Sigmoid colon (tissue), 7 donors: ENCODE results near the gene IL3RA. TPM values are rescaled to one million over a fixed set of nuclear protein-coding genes. Genes with fewer than 3 reads are reported as not detected.
A peak's percentile ranks its signal among the peaks of the same experiment; 100 is the strongest.

Experiments
- DNase-seq: peaks from one replicate; pipeline ENCODE4 v3.0.0-alpha.2; 2019
- H3K27ac ChIP-seq, 4 donors: fragments of 200-600 bp; sonication (generic); one replicate each; pipeline ENCODE4 v1.5.1; 2016 to 2019; ENCODE audit warnings: mild to moderate bottlenecking in 1 of 4
- H3K27me3 ChIP-seq, 3 donors: fragments of 200-600 bp; sonication (generic); one replicate each; pipeline ENCODE4 v1.5.1; 2019; ENCODE audit warnings: mild to moderate bottlenecking in 1 of 3
- H3K36me3 ChIP-seq, 4 donors: fragments of 200-600 bp; sonication (generic); one replicate each; pipeline ENCODE4 v1.5.1; 2016 to 2019
- H3K4me1 ChIP-seq, 4 donors: fragments of 200-600 bp; sonication (generic); one replicate each; pipeline ENCODE4 v1.5.1; 2017 to 2019
- H3K4me3 ChIP-seq, 4 donors: fragments of 200-600 bp; sonication (generic); one replicate each; pipeline ENCODE4 v1.5.1; 2017 to 2019; ENCODE audit warnings: mild to moderate bottlenecking in 2 of 4, moderate library complexity in 1 of 4
- H3K9me3 ChIP-seq, 4 donors: fragments of 200-600 bp in 3 of 4; sonication (generic) in 3 of 4; one replicate each; pipeline versions ENCODE4 v1.5.1 to v1.6.1; 2013 to 2019
- CTCF ChIP-seq, 4 experiments: fragments of 450-650 bp in 3 of 4; fragments of 200-600 bp in 1 of 4; IDR thresholded peaks; one replicate each; pipeline ENCODE4 v1.5.1; 2016 to 2019; ENCODE audit warnings: antibody characterized with exemption in 4 of 4, mild to moderate bottlenecking in 3 of 4, moderate library complexity in 2 of 4
- EP300 ChIP-seq, 4 donors: sonication (generic); formaldehyde crosslinking; IDR thresholded peaks; one replicate each; pipeline ENCODE4 v1.6.1; 2017; ENCODE audit warnings: antibody characterized with exemption in 4 of 4
- POLR2A ChIP-seq, 2 donors: fragments of 450-650 bp; IDR thresholded peaks; one replicate each; pipeline ENCODE4 v1.6.1; 2016; ENCODE audit warnings: antibody characterized with exemption in 2 of 2, mild to moderate bottlenecking in 2 of 2, moderate library complexity in 2 of 2
- POLR2AphosphoS5 ChIP-seq, 4 donors: sonication (generic); formaldehyde crosslinking; IDR thresholded peaks; one replicate each; pipeline ENCODE4 v1.6.1; 2017; ENCODE audit warnings: antibody characterized with exemption in 4 of 4
- WGBS, 2 donors: extraction: QIAGEN DNeasy Blood & Tissue Kit; methylation state at CpG; one replicate each; pipeline ENCODE4 v1.1.7; 2013; 5-methylcytosine and 5-hydroxymethylcytosine counted together
- intact Hi-C: fragments of 100-400 bp; cut with DNase I; formaldehyde crosslinking; loops from one replicate; pipeline ENCODE4 v1.15.1; 2023
- polyA plus RNA-seq, 3 donors: library from polyadenylated mRNA; stranded (reverse); fragments of 200-250 nt; gene quantifications; one replicate each; pipeline ENCODE4 v1.2.3, GENCODE V29; 2013
- total RNA-seq, 4 donors: library from RNA; depleted of rRNA; stranded (reverse); fragments of >200 nt; gene quantifications; one replicate each; pipeline ENCODE4 v1.1.0, GENCODE V29; 2016
- donor health status: healthy with polysubstance abuse.
- donor health status: Bipolar disorder and iron deficiency.
- donor health status: healthy.

Gene IL3RA
- total and polyA plus RNA-seq, 7 donors, result 1.2 to 13.4 (median 5.6) TPM

- peak in 1 of 4 experiments; percentile 25 for TF ChIP-seq CTCF (IDR thresholded peaks at IDR 0.05)
- no peak for TF ChIP-seq EP300 (IDR thresholded peaks at IDR 0.05)
- peak; percentile 79 to 90 for TF ChIP-seq POLR2A (IDR thresholded peaks at IDR 0.05)
- TF ChIP-seq POLR2AphosphoS5 (IDR thresholded peaks at IDR 0.05), result peak in 3 of 4 donors; percentile 89 to 98 (median 93)
- Histone ChIP-seq H3K4me3 (peak within 1 kb of the TSS; percentile 81 to 100 (median 98)), H3K27me3 (no peaks in the 10 kb centered on the region), H3K27ac (peak within 1 kb of the TSS; percentile 97 to 100 (median 99)), H3K9me3 (no peaks in the 10 kb centered on the region), H3K36me3 (peaks cover 27 to 39% (median 37%) of the 10 kb centered on the region in 4 donors), H3K4me1 (peaks cover 0 to 63% (median 61%) of the 10 kb centered on the region in 4 donors)
- peak; percentile 99 for DNase-seq
- WGBS, 2 donors, result 0% methylated on average over 90 of the region's 90 CpGs
- intact Hi-C loops, result loop anchor here (1.0 to 5.0 kb wide), 2 partner anchors 60 to 200 kb away; partner anchors contain the start of genes AKAP17A and ASMTL
Measured at GRCh38 chrX:1391707-1392375, 55.3 kb downstream of the IL3RA start, which contains the start of gene SLC25A6. SLC25A6 (minus strand) TSS chrX:1392113; CDS start chrX:1392009, 104 bp downstream.

- H3K9me3 ChIP-seq, result no peaks in the 10 kb centered on the region
- 0 to 1% methylated on average over 71 to 74 of the region's 76 CpGs for WGBS, 2 donors
- H3K36me3 ChIP-seq, result peaks cover 21 to 36% (median 30%) of the 10 kb centered on the region in 4 donors
- H3K4me1 ChIP-seq, result peaks cover 0 to 57% (median 55%) of the 10 kb centered on the region in 4 donors
- no peak for TF ChIP-seq POLR2A (IDR thresholded peaks at IDR 0.05)
- peak in 3 of 4 donors; percentile 1 to 69 (median 57) for TF ChIP-seq POLR2AphosphoS5 (IDR thresholded peaks at IDR 0.05)
- peak in 1 of 4 donors; percentile 40 for TF ChIP-seq EP300 (IDR thresholded peaks at IDR 0.05)
- peak; percentile 91 for DNase-seq
- no peaks in the 10 kb centered on the region for H3K27me3 ChIP-seq
- H3K27ac ChIP-seq, result peak overlapping the region; percentile 97 to 100 (median 99)
- H3K4me3 ChIP-seq, result peak overlapping the region; percentile 81 to 100 (median 98)
- intact Hi-C loops, result loop anchor here (1.0 to 5.0 kb wide), 2 partner anchors 60 to 200 kb away; partner anchors contain the start of genes AKAP17A and ASMTL
Measured at GRCh38 chrX:1392376-1393068, 55.9 kb downstream of the IL3RA start.

GRCh38 chrX:1393871-1394615, 57.5 kb downstream of the IL3RA start:
- peaks cover 7 to 24% (median 15%) of the 10 kb centered on the region in 4 donors for H3K36me3 ChIP-seq
- no peaks in the 10 kb centered on the region for H3K9me3 ChIP-seq
- WGBS, 2 donors, result 69 to 80% methylated on average over 16 of the region's 16 CpGs
- intact Hi-C loops, result loop anchor here (5.0 kb wide), 1 partner anchor 198 kb away; the partner anchor contains the start of gene AKAP17A
- no peaks in the 10 kb centered on the region for H3K27me3 ChIP-seq
- H3K27ac ChIP-seq, result peak overlapping the region; percentile 32 to 100 (median 98)
- peak; percentile 58 for DNase-seq
- no peak overlapping the region for H3K4me3 ChIP-seq
- TF ChIP-seq POLR2A (IDR thresholded peaks at IDR 0.05) (no peak), EP300 (IDR thresholded peaks at IDR 0.05) (no peak), POLR2AphosphoS5 (IDR thresholded peaks at IDR 0.05) (no peak), CTCF (IDR thresholded peaks at IDR 0.05) (no peak)
- peaks cover 0 to 42% (median 40%) of the 10 kb centered on the region in 4 donors for H3K4me1 ChIP-seq

- TF ChIP-seq EP300 (IDR thresholded peaks at IDR 0.05) (no peak), POLR2AphosphoS5 (IDR thresholded peaks at IDR 0.05) (no peak), POLR2A (IDR thresholded peaks at IDR 0.05) (no peak), CTCF (IDR thresholded peaks at IDR 0.05) (no peak)
- no peak overlapping the region for H3K4me3 ChIP-seq
- peak; percentile 66 for DNase-seq
- H3K9me3 ChIP-seq, result no peaks in the 10 kb centered on the region
- intact Hi-C loops, result loop anchor here (5.0 kb wide), 1 partner anchor 197 kb away; the partner anchor contains the start of gene AKAP17A
- peaks cover 0 to 34% (median 31%) of the 10 kb centered on the region in 4 donors for H3K4me1 ChIP-seq
- no peaks in the 10 kb centered on the region for H3K27me3 ChIP-seq
- peak overlapping the region in 2 of 4 donors; percentile 32 to 99 for H3K27ac ChIP-seq
- WGBS, 2 donors, result 90 to 96% methylated on average over 22 of the region's 22 CpGs
- H3K36me3 ChIP-seq, result peaks cover 0 to 17% (median 7%) of the 10 kb centered on the region in 4 donors
Measured at GRCh38 chrX:1394731-1395501, 58.3 kb downstream of the IL3RA start.
